Neural progenitor cell (in vitro differentiated cells): ENCODE measurements around the gene SRRM4.

Experiments used
- CTCF ChIP-seq: fragments of 200-600 bp; sonication (generic); IDR thresholded peaks from 2 replicates; pipeline ENCODE4 v1.5.1; 2017; ENCODE audit warnings: antibody characterized with exemption, mild to moderate bottlenecking
- EZH2 ChIP-seq: fragments of 200-600 bp; sonication (generic); IDR thresholded peaks from 2 replicates; pipeline ENCODE4 v1.6.1; 2017; ENCODE audit warnings: antibody characterized with exemption, mild to moderate bottlenecking, moderate library complexity

GRCh38 chr12:119090865-119091264 is 109.5 kb downstream of the SRRM4 start:
- TF ChIP-seq CTCF (no peak), EZH2 (no peak)
